Epithelial cell of proximal tubule (primary cell): ENCODE results near the gene TMEM252. TPM values are rescaled to one million over a fixed set of nuclear protein-coding genes. Genes with fewer than 3 reads are reported as not detected.

Source experiments
- DNase-seq: peaks from one replicate; pipeline ENCODE4 v3.0.0-alpha.2; 2011; ENCODE audit warnings: low read depth
- H3K4me3 ChIP-seq: 2 replicates; pipeline ENCODE4 v1.5.1; 2011; ENCODE audit warnings: low read depth, mild to moderate bottlenecking, low read length
- total RNA-seq: library from RNA; depleted of rRNA; stranded (reverse); fragments of >200 nt; gene quantifications from 2 replicates; pipeline ENCODE4 v1.2.3, GENCODE V29; 2015
- TF ChIP-seq, protein P1 (sequence below): conservative IDR thresholded peaks from 2 replicates; pipeline ENCODE4 v1.5.1; 2012; ENCODE audit warnings: low read depth, mild to moderate bottlenecking, low read length

TMEM252 gene
- total RNA-seq, 1 donor from 2014 or later = not detected

DNA sequence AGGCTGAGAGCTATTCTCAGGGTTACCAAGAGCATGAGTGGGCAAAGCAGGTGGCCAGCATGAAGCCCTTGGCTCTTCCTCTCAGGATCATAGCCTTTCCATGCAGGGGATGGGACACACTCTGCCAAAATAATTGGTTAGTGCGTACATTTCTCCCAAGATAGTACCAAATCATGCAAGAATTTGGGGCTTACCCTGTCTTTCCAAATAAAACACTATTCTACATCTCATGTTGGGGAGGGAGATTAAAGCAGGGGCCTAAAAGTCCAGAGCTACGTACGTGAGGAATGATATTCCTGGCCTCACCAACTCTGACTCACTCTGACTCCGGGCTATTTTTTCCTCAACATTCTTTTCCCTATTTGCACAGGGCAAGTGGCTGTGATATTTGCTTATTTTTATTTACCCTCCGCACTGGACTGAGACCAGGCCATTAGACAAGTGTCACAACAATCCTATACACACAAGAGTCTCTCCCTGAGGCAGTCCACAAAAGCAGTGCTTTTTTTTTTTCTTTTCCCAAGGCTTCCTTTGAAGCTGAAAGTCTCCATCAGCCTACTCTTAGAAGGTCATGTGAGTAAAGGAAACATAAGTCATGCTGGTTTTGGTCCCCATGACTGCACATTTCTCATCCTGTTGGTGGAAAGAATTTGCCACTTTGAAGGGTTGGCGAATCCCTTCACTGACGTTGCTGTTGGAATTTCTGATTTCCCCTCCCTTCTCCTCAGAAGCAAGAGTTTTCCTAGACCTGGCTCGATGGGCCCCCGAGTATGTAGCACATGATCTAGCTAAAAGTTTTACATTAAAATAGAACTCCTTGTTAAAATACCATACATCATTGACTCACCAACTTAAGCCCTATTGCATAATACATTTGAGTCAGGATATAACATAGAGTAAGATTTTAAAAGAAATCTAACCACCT lies 40.0 kb downstream of the TMEM252 start:
- DNase-seq = peak; percentile 56
- no peak overlapping the region for H3K4me3 ChIP-seq

DNA sequence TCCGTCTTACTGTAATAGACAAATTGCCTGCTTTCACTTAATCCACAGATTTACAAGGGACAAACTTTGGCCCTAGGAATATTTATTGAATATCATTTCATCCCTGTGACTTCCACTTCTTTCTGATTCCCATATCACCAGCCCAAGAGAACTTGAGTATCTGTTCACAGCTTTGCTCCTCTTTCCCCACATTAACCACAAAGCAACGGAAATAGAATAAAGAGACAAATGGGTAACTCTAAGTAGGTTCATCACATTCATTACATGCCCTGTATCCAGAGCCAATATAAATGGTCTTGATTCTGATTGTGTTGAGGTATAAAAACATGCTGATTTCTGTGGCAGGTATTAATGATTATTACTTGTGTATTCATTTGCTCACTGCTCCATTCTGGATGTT lies 41.9 kb downstream of the TMEM252 start:
- H3K4me3 ChIP-seq = no peak overlapping the region
- TF ChIP-seq, protein P1, sequence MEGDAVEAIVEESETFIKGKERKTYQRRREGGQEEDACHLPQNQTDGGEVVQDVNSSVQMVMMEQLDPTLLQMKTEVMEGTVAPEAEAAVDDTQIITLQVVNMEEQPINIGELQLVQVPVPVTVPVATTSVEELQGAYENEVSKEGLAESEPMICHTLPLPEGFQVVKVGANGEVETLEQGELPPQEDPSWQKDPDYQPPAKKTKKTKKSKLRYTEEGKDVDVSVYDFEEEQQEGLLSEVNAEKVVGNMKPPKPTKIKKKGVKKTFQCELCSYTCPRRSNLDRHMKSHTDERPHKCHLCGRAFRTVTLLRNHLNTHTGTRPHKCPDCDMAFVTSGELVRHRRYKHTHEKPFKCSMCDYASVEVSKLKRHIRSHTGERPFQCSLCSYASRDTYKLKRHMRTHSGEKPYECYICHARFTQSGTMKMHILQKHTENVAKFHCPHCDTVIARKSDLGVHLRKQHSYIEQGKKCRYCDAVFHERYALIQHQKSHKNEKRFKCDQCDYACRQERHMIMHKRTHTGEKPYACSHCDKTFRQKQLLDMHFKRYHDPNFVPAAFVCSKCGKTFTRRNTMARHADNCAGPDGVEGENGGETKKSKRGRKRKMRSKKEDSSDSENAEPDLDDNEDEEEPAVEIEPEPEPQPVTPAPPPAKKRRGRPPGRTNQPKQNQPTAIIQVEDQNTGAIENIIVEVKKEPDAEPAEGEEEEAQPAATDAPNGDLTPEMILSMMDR = no peak
- DNase-seq = no peak

More for the DNA sequence above, 40.0 kb downstream of the TMEM252 start:
- TF ChIP-seq, protein P1 = no peak

DNA sequence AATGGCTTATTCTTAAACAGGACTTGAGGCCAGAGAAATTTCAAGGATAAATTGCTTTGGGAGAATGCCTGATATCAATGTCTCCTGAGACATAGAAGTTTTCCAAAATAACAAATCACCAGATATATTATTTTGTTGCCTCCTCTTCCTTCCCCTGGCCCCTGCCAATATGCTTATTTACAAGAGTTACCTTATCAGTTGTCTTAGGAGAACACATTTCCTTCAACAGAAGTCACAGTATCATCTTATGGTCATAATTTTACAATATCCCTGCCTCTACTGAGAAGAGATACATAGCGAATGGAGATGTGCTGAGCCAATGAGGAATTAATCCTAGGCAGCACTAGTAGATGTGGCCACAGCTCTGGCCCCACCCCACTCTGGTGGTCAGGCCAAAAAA lies 43.1 kb downstream of the TMEM252 start:
- no peak for DNase-seq
- no peak overlapping the region for H3K4me3 ChIP-seq
- TF ChIP-seq, protein P1 = no peak

DNA sequence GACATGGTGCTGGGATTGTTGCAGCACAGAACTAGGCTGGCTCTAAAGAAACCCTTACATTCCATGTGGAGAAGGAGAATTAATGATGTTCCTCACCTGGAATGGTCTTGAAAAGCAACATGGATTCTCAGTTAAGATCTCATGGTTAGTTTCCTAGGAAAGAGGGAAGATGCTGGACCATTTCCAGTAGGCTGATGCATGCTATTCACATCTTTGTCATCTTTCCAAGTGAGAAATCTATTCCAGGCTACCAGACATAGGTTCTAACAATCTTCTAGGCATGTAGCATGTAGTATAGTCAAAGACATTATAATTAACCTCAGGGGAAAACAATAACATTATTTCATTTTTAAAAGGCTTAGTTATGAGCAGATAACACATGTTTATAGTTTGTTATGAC lies 44.3 kb downstream of the TMEM252 start:
- no peak for DNase-seq
- TF ChIP-seq, protein P1 = no peak
- H3K4me3 ChIP-seq = no peak overlapping the region

DNA sequence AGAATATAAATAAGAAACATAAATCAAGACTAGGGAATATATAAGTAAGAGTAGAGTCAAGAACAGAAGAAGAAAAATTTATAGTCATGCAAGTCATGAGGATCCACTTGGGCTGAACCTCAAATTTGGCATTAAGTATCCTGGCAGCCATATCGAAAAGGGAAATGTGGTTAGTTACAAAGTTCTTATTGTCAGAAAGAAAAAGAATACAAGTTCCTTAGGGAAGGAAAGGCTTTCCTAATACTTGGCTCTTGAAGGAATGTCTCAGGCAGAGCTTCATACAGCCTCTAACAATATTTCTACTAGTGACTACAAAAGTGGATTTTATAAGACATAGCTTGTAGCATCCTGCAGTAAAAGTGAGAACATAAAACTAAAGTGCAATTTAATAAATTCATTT lies 45.4 kb downstream of the TMEM252 start:
- H3K4me3 ChIP-seq = no peak overlapping the region
- TF ChIP-seq, protein P1 = no peak
- DNase-seq = no peak

DNA sequence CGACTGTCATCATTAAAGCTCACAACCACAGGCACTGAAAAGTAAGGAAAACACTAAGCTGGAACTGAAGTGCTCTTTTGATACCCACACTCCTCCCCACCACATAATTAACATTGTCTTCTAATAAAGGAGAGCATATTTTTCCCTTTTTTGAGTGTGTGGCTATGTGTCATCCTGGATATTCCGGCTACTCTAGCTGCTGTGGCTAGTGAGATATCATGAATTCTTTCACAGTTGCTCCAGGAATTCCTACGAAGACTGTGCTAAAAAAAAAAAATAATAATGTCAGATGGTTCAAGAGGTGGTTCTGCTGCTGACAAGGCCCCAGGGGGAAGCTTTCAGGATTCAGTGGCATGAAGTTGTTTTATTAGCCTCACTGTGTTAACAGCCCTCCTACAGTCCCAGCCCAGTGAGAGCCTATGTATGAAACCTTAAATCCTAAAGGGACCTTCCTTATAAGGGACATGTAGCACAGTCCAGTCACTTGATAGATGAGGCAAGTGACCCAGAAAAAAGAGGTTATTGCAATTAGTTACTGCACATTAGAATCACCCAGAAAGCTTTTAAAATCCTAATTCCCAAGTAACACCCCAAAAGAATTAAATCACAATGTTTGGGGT lies 46.6 kb downstream of the TMEM252 start:
- DNase-seq = no peak
- TF ChIP-seq, protein P1 = no peak
- no peak overlapping the region for H3K4me3 ChIP-seq
